DMS 273 (cell line): ENCODE results near the gene ABCC4.
"Not testable (repeated sequence)": the region's sequence is repeated elsewhere in the genome, so short reads cannot be mapped to it uniquely, and the experiment has no call there.

ENCODE experiments used
- DNase-seq: peaks from one replicate; lab custom pipeline; 2025; ENCODE audit not compliant: unreplicated experiment; lab: John Stamatoyannopoulos, UW

The ABCC4 gene

GRCh38 chr13:95300625-95301182 is 547 bp downstream of the ABCC4 start:
- peak; percentile 73 for DNase-seq

- DNase-seq = no peak
These were observed 2.2 kb downstream of the ABCC4 start for GRCh38 chr13:95298971-95299621.

GRCh38 chr13:95298169-95298965 is 2.9 kb downstream of the ABCC4 start:
- no peak for DNase-seq

GRCh38 chr13:95296326-95296925 is 4.8 kb downstream of the ABCC4 start:
- DNase-seq = peak; percentile 40

GRCh38 chr13:95295026-95295425 is 6.2 kb downstream of the ABCC4 start:
- DNase-seq = no peak

GRCh38 chr13:95292622-95293021 is 8.6 kb downstream of the ABCC4 start:
- DNase-seq = no peak

GRCh38 chr13:95289901-95290300 is 11.3 kb downstream of the ABCC4 start:
- DNase-seq = not testable (repeated sequence)

- no peak for DNase-seq
These were observed 12.2 kb downstream of the ABCC4 start for GRCh38 chr13:95289020-95289444.

GRCh38 chr13:95284436-95284835 is 16.8 kb downstream of the ABCC4 start:
- DNase-seq = no peak

GRCh38 chr13:95279016-95279415 is 22.2 kb downstream of the ABCC4 start:
- no peak for DNase-seq

GRCh38 chr13:95276037-95276505 is 25.2 kb downstream of the ABCC4 start:
- DNase-seq = no peak

GRCh38 chr13:95275322-95276036 is 25.8 kb downstream of the ABCC4 start:
- peak; percentile 30 for DNase-seq

- DNase-seq = not testable (repeated sequence)
These were observed 27.6 kb downstream of the ABCC4 start for GRCh38 chr13:95273592-95274132.

GRCh38 chr13:95272076-95272475 is 29.2 kb downstream of the ABCC4 start:
- not testable (repeated sequence) for DNase-seq

- DNase-seq = no peak
These were observed 31.5 kb downstream of the ABCC4 start for GRCh38 chr13:95269756-95270155.

GRCh38 chr13:95268343-95269065 is 32.7 kb downstream of the ABCC4 start:
- DNase-seq = not testable (repeated sequence)

- peak; percentile 57 for DNase-seq
These were observed 33.4 kb downstream of the ABCC4 start for GRCh38 chr13:95267662-95268342.

- DNase-seq = no peak
These were observed 37.0 kb downstream of the ABCC4 start for GRCh38 chr13:95264225-95264624.

- no peak for DNase-seq
These were observed 38.3 kb downstream of the ABCC4 start for GRCh38 chr13:95262837-95263384.
